KMS-11 (cell line): ENCODE measurements around the gene IL33.

Experiments used
- H2AFZ ChIP-seq: fragments of 200-600 bp; sonication (generic); 2 replicates; pipeline ENCODE4 v1.6.1; 2016; ENCODE audit warnings: antibody characterized with exemption, mixed run types, low read depth
- H3K27ac ChIP-seq: fragments of 200-600 bp; sonication (generic); 2 replicates; pipeline ENCODE4 v1.6.1; 2016; ENCODE audit warnings: mild to moderate bottlenecking, mixed run types
- H3K27me3 ChIP-seq: fragments of 200-600 bp; sonication (generic); 2 replicates; pipeline ENCODE4 v1.6.1; 2017; ENCODE audit warnings: mild to moderate bottlenecking, low read depth, mixed run types, moderate library complexity; ENCODE audit not compliant: insufficient read depth
- H3K36me3 ChIP-seq: fragments of 200-600 bp; sonication (generic); 2 replicates; pipeline ENCODE4 v1.6.1; 2017; ENCODE audit warnings: mild to moderate bottlenecking, mixed run types; ENCODE audit not compliant: insufficient read depth
- H3K4me1 ChIP-seq: fragments of 200-600 bp; sonication (generic); 2 replicates; pipeline ENCODE4 v1.6.1; 2016; ENCODE audit warnings: mild to moderate bottlenecking, low read depth, mixed run types; ENCODE audit not compliant: poor library complexity, severe bottlenecking
- H3K4me2 ChIP-seq: fragments of 200-600 bp; sonication (generic); 2 replicates; pipeline ENCODE4 v1.7.0; 2016; ENCODE audit warnings: mild to moderate bottlenecking, mixed run types
- H3K4me3 ChIP-seq: fragments of 200-600 bp; sonication (generic); IDR thresholded peaks from 2 replicates; pipeline ENCODE4 v1.6.1; 2017; ENCODE audit warnings: low read depth, low read length, mixed read lengths; ENCODE audit not compliant: insufficient read depth
- H3K79me2 ChIP-seq: fragments of 200-600 bp; sonication (generic); 2 replicates; pipeline ENCODE4 v1.6.1; 2016; ENCODE audit warnings: low read depth, mixed run types; ENCODE audit not compliant: insufficient read depth
- H3K9ac ChIP-seq: fragments of 200-600 bp; sonication (generic); 2 replicates; pipeline ENCODE4 v1.6.1; 2016; ENCODE audit warnings: mild to moderate bottlenecking, mixed run types
- H4K20me1 ChIP-seq: fragments of 200-600 bp; sonication (generic); 2 replicates; pipeline ENCODE4 v1.6.1; 2016; ENCODE audit warnings: mild to moderate bottlenecking, mixed run types; ENCODE audit not compliant: insufficient read depth
- TF ChIP-seq, protein P1 (sequence below): fragments of 200-600 bp; sonication (generic); conservative IDR thresholded peaks from 2 replicates; pipeline ENCODE4 v1.6.1; 2017; ENCODE audit warnings: low read depth, mild to moderate bottlenecking, antibody characterized with exemption, low read length, moderate library complexity, mixed read lengths

IL33 gene

DNA sequence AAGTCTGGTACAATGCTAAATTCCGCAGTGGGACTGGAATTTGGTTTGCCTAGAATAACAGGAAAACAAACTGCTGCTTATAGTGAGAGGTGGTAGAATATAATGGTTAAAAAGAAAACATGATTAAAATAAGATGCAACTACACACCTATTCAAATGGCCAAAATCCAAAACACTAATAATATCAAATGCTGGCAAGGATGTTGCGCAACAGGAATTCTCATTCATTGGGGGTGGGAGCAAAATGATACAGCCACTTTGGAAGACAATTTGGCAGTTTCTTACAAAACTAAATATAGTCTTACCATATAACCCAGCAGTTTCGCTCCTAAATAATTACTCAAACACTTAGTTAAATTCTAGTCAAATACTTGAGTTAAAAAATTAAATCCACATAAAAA, 61.8 kb downstream of the IL33 start:
- TF ChIP-seq, protein P1, sequence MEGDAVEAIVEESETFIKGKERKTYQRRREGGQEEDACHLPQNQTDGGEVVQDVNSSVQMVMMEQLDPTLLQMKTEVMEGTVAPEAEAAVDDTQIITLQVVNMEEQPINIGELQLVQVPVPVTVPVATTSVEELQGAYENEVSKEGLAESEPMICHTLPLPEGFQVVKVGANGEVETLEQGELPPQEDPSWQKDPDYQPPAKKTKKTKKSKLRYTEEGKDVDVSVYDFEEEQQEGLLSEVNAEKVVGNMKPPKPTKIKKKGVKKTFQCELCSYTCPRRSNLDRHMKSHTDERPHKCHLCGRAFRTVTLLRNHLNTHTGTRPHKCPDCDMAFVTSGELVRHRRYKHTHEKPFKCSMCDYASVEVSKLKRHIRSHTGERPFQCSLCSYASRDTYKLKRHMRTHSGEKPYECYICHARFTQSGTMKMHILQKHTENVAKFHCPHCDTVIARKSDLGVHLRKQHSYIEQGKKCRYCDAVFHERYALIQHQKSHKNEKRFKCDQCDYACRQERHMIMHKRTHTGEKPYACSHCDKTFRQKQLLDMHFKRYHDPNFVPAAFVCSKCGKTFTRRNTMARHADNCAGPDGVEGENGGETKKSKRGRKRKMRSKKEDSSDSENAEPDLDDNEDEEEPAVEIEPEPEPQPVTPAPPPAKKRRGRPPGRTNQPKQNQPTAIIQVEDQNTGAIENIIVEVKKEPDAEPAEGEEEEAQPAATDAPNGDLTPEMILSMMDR: no peak
- H3K4me1 ChIP-seq: no peaks in the 10 kb centered on the region

DNA sequence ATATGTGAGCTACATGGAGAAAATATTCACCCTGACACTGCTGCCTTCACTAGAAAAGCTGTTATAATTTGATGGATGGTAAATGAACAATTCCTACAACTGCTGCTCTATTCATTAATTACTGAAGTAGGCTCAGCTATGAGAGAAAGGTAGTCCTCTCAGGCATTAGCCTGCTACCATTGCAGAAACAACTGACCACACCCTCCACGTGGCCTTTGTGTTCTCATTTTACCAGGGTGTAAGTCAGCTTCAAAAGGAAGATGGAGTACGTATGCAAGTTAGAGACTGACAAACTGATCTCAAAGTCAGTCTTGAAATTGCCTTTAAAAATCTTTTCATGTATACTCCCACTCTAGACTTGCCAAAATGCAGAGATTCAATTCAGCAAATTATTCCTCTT, 86.3 kb downstream of the IL33 start:
- H3K4me1 ChIP-seq: no peaks in the 10 kb centered on the region
- no peaks in the 10 kb centered on the region for H4K20me1 ChIP-seq

More for the DNA sequence above, 61.8 kb downstream of the IL33 start:
- Histone ChIP-seq H3K27ac (no peak overlapping the region), H3K9ac (no peak overlapping the region), H4K20me1 (no peaks in the 10 kb centered on the region), H2AFZ (no peak overlapping the region), H3K27me3 (no peaks in the 10 kb centered on the region), H3K4me2 (no peak overlapping the region), H3K79me2 (no peaks in the 10 kb centered on the region), H3K36me3 (no peaks in the 10 kb centered on the region), H3K4me3 (no peak overlapping the region)

DNA sequence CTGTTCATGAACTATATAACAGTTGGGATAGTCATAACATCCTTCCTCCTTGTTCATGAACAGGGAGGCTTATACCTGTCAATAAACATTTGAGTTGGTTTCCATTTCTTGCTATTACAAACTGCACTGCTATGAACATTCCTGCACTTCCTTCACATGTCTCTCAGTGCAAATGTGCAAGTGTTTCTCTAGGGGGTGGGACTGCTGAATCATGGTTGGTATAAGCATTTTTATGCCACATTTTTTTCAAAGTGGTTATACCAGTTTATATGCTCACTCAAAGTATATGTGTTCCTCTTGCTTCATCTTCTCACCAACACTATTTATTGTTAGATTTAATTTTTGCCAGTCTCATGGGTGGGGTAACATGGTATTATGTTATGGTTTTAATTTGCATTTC, 86.8 kb downstream of the IL33 start:
- TF ChIP-seq, protein P1: no peak
- H3K4me1 ChIP-seq: no peaks in the 10 kb centered on the region
- H3K27ac ChIP-seq: no peak overlapping the region
- H3K79me2 ChIP-seq: no peaks in the 10 kb centered on the region
- H3K9ac ChIP-seq: no peak overlapping the region
- no peak overlapping the region for H3K4me2 ChIP-seq
- no peak overlapping the region for H3K4me3 ChIP-seq
- H3K27me3 ChIP-seq: no peaks in the 10 kb centered on the region
- no peaks in the 10 kb centered on the region for H3K36me3 ChIP-seq
- no peak overlapping the region for H2AFZ ChIP-seq
- no peaks in the 10 kb centered on the region for H4K20me1 ChIP-seq

More for the DNA sequence above, 86.3 kb downstream of the IL33 start:
- TF ChIP-seq, protein P1: no peak
- H3K79me2 ChIP-seq: no peaks in the 10 kb centered on the region
- H3K27me3 ChIP-seq: no peaks in the 10 kb centered on the region
- no peaks in the 10 kb centered on the region for H3K36me3 ChIP-seq
- no peak overlapping the region for H3K27ac ChIP-seq
- no peak overlapping the region for H3K4me2 ChIP-seq
- H3K9ac ChIP-seq: no peak overlapping the region
- no peak overlapping the region for H3K4me3 ChIP-seq
- no peak overlapping the region for H2AFZ ChIP-seq

DNA sequence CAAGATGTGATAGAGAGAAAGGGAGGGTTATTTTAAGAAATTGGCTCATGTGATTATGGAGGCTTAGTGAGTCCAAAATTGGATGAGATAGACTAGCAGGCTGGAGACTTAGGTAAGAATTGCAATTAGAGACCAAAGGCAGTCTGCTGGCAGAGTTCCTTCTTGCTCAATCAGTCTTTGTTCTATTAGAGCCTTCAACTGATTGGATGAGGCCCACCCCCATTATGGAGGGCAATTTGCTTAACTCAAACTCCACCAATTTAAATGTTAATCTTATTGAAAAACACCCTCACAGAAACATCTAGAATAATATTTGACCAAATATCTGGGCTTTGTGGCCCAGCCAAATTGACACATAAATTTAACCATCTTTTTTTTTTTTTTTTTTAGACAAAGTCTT, 88.6 kb downstream of the IL33 start:
- TF ChIP-seq, protein P1: no peak
- no peaks in the 10 kb centered on the region for H3K27me3 ChIP-seq
- H3K9ac ChIP-seq: no peak overlapping the region
- no peak overlapping the region for H3K27ac ChIP-seq
- no peaks in the 10 kb centered on the region for H3K79me2 ChIP-seq
- H3K4me2 ChIP-seq: no peak overlapping the region
- no peaks in the 10 kb centered on the region for H3K4me1 ChIP-seq
- no peak overlapping the region for H2AFZ ChIP-seq
- H3K36me3 ChIP-seq: no peaks in the 10 kb centered on the region
- H4K20me1 ChIP-seq: no peaks in the 10 kb centered on the region
- H3K4me3 ChIP-seq: no peak overlapping the region
